ENCODE data around the gene PXDC1. TPM values are rescaled to one million over a fixed set of nuclear protein-coding genes. Genes with fewer than 3 reads are reported as not detected.

Gene PXDC1
- polyA plus RNA-seq, 1 experiment: 24.0 TPM

- POLR2A ChIA-PET: no interaction called here
- Histone ChIP-seq H3K4me3 (ENCODE audit: low read depth, low read length) (no peak overlapping the region), H3K36me3 (ENCODE audit: control insufficient read depth, insufficient read depth, low read length) (no peaks in the 10 kb centered on the region), H3K27me3 (ENCODE audit: control insufficient read depth, insufficient read depth, low read length) (no peaks in the 10 kb centered on the region)
- CTCF ChIA-PET: no interaction called here
- DNase-seq (ENCODE audit: low read depth): no peak
- TF ChIP-seq CTCF (IDR thresholded peaks at IDR 0.05; ENCODE audit: insufficient read depth, low read depth, low read length): no peak
These were observed 40.2 kb upstream of the PXDC1 start for GRCh38 chr6:3791526-3792203.

GRCh38 chr6:3789896-3790558 is 38.5 kb upstream of the PXDC1 start:
- DNase-seq (ENCODE audit: low read depth): no peak
- TF ChIP-seq CTCF (IDR thresholded peaks at IDR 0.05; ENCODE audit: insufficient read depth, low read depth, low read length): no peak
- CTCF ChIA-PET: interaction anchor here (0.5 kb wide), 1 partner anchor 1731 kb away, joined by 3 read pairs; no protein-coding TSS in a partner anchor
- Histone ChIP-seq H3K27me3 (ENCODE audit: control insufficient read depth, insufficient read depth, low read length) (no peaks in the 10 kb centered on the region), H3K4me3 (ENCODE audit: low read depth, low read length) (no peak overlapping the region), H3K36me3 (ENCODE audit: control insufficient read depth, insufficient read depth, low read length) (no peaks in the 10 kb centered on the region)
- POLR2A ChIA-PET: no interaction called here

- peak; percentile 49 for DNase-seq (ENCODE audit: low read depth)
- ChIA-PET CTCF (interaction anchor here (1.1 kb wide), 1 partner anchor 60 kb away, joined by 3 read pairs; the partner anchor contains the start of gene FAM50B), POLR2A (interaction anchor here (0.5 kb wide), 1 partner anchor 37 kb away, joined by 3 read pairs; no protein-coding TSS in a partner anchor)
- H3K4me3 ChIP-seq (ENCODE audit: low read depth, low read length): no peak overlapping the region
- H3K36me3 ChIP-seq (ENCODE audit: control insufficient read depth, insufficient read depth, low read length): no peaks in the 10 kb centered on the region
- H3K27me3 ChIP-seq (ENCODE audit: control insufficient read depth, insufficient read depth, low read length): no peaks in the 10 kb centered on the region
- TF ChIP-seq CTCF (IDR thresholded peaks at IDR 0.05; ENCODE audit: insufficient read depth, low read depth, low read length): no peak
These were observed 37.7 kb upstream of the PXDC1 start for GRCh38 chr6:3789018-3789895.

GRCh38 chr6:3788408-3789017 is 37.0 kb upstream of the PXDC1 start:
- CTCF ChIA-PET: interaction anchor here (1.1 kb wide), 1 partner anchor 60 kb away, joined by 3 read pairs; the partner anchor contains the start of gene FAM50B
- DNase-seq (ENCODE audit: low read depth): no peak
- Histone ChIP-seq H3K27me3 (ENCODE audit: control insufficient read depth, insufficient read depth, low read length) (no peaks in the 10 kb centered on the region), H3K4me3 (ENCODE audit: low read depth, low read length) (no peak overlapping the region), H3K36me3 (ENCODE audit: control insufficient read depth, insufficient read depth, low read length) (no peaks in the 10 kb centered on the region)
- POLR2A ChIA-PET: no interaction called here
- TF ChIP-seq CTCF (IDR thresholded peaks at IDR 0.05; ENCODE audit: insufficient read depth, low read depth, low read length): no peak
